Measurements from ENCODE around the gene ITPK1.

- TF ChIP-seq, protein P1, sequence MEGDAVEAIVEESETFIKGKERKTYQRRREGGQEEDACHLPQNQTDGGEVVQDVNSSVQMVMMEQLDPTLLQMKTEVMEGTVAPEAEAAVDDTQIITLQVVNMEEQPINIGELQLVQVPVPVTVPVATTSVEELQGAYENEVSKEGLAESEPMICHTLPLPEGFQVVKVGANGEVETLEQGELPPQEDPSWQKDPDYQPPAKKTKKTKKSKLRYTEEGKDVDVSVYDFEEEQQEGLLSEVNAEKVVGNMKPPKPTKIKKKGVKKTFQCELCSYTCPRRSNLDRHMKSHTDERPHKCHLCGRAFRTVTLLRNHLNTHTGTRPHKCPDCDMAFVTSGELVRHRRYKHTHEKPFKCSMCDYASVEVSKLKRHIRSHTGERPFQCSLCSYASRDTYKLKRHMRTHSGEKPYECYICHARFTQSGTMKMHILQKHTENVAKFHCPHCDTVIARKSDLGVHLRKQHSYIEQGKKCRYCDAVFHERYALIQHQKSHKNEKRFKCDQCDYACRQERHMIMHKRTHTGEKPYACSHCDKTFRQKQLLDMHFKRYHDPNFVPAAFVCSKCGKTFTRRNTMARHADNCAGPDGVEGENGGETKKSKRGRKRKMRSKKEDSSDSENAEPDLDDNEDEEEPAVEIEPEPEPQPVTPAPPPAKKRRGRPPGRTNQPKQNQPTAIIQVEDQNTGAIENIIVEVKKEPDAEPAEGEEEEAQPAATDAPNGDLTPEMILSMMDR (conservative IDR thresholded peaks at IDR 0.05 in 1 of 2, IDR thresholded peaks at IDR 0.05 in 1 of 2; ENCODE audit: extremely low read depth in 1 of 2, insufficient read depth in 1 of 2, low read depth in 1 of 2, low read length in 2 of 2), result no peak
- no peak for TF ChIP-seq EZH2 (IDR thresholded peaks at IDR 0.05; ENCODE audit: borderline replicate concordance, low read length)
Measured at GRCh38 chr14:93056166-93056839, 59.4 kb downstream of the ITPK1 start.

Data from mammary epithelial cell (primary cell).